Measurements from ENCODE around the gene AKT1.
"Not testable (repeated sequence)": the region's sequence is repeated elsewhere in the genome, so short reads cannot be mapped to it uniquely, and the experiment has no call there.

Gene AKT1

DNA sequence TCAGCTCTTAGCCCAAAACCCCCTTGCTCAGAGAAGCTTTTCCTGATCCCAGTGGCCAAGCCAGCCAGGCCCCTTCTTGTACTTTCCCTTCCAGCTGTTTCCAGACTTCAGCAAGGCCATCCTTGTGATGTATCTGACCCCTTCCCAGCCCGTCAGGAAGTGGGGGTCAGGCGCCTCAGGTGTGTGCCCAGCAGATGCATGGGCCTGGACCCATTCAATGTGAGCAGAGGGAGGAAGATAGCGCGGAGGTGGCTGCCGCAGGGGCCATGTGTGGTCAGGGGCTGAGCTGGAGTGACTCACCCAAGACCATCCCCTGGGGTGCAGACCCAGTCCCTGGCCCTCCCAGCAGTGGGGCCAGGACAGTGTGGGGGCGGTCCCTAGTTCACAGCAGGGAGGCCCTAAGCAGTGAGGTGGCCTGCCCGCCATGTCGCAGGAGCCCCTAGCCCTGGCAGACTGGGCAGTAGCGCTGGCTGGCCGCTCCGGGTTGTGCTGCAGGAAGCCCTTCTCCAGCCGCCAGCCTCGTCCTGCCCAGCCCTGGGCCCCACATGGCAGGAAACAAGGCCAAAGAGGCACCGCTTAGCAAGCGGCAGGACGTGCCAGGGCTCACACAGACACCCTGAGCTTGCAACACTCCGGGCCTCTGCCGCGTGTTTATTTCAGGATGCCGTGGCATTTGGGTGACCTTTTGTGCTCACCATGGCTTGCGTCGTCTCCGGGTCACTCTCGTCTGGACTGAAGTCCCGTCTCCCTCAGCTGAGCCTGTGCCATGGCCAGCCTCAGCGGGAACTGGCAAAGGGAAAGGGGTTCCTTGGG, 59.5 kb downstream of the AKT1 start:
- no peak for DNase-seq

DNA sequence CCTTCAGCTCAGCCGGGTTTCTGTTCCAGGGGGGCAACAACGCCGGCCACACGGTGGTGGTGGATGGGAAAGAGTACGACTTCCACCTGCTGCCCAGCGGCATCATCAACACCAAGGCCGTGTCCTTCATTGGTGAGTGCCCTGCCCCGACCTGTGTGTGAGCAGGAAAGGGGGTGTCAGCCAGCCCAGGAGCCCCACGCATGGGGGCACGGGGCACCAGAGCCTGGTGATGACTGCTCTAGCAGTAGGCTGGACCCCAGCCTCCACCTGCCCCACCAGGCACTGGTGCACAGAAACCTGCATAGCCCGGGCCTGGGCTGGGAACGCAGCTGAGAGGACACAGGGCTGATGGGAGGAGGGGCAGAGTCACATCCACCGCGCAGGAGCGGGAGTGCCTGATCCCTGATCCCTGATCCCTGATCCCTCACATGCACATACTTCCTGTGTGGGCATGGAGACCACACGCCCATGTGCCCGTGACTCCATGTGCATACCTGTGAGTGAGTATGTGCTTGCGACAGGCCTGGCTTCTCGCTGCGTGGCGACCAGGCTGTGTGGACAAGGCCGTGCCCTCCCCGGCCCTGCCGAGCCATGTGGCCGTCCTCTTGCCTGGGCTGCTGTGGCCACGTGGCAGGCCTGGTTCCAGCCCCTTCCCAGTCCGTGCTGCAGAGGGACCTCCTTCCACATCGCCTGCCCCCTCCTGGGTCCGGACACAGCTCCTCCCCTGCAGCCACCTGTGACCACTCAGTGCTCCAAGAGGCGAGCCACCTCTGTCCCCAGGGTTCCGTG, 60.4 kb downstream of the AKT1 start:
- no peak for DNase-seq

- DNase-seq, result no peak
Observed at GRCh38 chr14:104734601-104734990, 61.0 kb downstream of the AKT1 start.

- no peak for DNase-seq
Observed at GRCh38 chr14:104734051-104734587, 61.4 kb downstream of the AKT1 start.

DNA sequence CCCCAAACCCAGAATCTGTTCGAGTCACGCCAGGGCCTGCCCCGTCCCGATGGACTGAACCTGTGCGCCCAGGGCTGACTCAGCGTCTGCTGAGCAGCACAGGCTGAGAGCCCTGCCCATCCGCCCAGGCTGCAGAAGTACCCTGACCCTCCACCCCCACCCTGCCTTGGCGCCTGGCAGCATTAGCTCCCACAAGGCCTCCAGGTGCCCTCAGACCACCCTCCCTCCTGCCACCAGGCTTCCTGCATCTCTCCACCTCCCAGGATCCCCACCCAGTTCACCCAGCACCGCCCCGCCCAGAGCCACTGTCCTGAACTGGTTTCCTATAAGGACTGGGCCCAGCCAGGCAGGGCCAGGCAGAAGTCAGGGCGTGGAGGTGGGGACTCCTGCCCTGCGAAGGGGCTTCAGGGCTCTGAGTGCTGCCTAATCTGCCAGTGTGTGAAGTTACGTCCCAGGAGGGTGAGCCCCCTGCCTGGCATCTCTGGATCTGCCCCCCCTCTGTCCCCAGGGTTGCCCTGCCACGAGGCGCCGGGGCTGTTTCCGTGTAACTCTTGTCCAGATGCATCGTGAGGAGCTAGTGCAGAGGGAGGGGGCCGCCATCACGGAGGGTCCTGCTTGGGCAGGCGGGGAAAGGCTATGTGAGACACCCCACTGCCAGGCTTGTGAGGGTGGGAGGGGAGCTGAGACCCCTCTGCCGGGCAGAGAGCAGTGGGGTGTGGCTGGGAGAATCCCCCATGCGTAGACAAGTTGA, 62.4 kb downstream of the AKT1 start:
- no peak for DNase-seq

GRCh38 chr14:104732355-104732804, 63.2 kb downstream of the AKT1 start:
- DNase-seq, result no peak

GRCh38 chr14:104731320-104732294, 63.9 kb downstream of the AKT1 start:
- no peak for DNase-seq

GRCh38 chr14:104730487-104730886, 65.1 kb downstream of the AKT1 start:
- DNase-seq, result no peak

GRCh38 chr14:104729835-104730181, 65.7 kb downstream of the AKT1 start:
- DNase-seq, result no peak

GRCh38 chr14:104729176-104729834, 66.2 kb downstream of the AKT1 start:
- not testable (repeated sequence) for DNase-seq

DNA sequence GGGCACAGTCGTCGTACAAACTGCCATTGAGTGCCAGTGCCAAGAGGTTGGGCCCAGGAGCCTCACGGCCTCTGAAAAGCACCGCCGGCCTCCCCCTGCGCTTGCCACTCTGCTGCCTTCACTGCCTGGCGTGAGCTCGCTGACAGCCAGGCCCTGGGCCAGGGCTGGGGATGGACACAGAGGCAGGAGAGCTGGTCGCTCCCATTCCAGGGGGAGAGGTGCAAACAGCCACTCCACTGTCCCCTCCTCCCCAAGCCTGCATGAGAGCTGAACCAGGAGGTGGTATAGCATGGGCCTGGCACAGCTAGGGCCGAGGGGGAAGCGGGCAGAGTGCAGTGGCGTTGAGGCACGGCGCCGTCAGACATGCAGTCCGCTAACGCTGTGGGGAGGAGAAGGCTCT, 66.9 kb downstream of the AKT1 start:
- no peak for DNase-seq

DNA sequence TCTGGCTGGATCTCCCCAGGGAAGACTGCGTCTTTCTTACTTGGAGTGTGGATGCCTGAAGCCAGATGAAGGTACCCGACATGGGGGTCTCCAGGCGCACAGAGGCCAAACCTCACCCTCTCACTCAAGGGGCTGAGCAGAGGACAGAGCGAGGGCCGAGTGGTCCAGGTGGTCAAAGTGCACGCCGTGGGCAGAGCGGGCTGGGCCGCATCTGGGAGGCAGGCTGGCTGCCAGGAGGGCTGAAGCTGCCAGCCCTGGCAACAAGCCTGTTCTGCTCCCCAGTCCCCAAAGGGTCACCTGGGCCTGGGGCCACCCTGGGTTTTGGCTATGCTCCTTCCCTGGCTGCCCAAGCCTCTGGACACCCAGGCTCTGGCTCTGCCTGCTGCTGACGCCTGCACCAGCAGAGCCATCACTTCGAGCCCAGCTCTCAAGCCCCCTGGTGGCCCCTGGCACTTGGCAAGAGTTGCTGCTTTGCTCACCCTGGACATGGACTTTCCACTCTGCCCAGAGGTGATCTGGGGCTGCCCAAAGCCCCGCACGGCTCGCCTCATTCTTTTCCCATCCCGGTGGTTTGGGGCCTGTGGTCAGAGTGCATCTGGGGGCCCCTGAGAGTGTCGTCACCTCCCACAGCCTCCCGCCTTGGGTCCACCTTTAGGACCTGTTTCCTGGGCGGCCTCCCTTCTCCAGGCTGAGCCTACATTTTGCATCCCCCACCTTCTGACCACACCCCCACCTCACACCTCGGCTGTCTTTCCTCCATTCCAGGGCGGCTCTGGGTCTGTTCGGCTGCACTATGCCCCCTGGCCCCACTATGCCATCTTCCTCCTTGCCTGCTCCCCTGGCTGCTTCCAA, 68.7 kb downstream of the AKT1 start:
- no peak for DNase-seq

DNA sequence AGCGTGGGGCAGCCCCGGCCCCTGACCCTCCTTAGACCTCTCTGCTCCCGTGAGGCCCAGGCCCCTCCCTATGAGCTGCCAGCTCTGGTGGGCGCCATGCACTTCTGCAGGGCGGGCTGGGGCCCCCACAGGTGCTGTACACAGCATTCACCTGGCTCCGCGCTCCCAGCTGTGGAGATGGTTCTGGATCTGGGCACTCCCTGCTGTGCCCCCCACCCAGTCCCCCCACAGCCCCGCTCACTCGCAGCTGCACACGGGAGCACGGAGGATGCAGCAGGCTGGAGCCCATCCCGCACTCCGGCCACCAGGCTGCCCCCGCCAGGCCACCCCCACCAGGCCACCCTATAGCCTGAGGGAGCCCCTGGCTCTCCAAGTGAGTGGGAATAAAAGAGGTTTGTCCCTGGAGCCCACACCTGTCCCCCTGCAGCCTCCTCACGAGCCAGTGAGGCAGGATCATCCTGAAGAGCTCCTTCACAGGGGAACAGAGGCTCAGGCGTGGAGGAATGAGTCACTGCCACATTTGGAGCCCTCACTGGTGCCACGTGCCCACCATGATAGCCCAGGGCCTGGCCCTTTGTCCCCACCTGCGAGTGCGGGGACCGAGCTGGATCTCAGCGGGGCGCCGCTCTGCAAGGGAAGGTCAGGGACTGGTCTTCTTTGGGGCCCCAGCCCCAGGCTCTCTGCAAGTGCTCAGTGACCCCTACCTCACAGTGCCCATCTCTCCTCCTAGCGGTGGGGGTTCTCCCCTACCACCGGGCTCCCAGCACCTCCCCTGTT, 69.6 kb downstream of the AKT1 start:
- DNase-seq, result no peak

GRCh38 chr14:104724981-104725771, 70.4 kb downstream of the AKT1 start:
- no peak for DNase-seq

GRCh38 chr14:104724407-104724980, 71.1 kb downstream of the AKT1 start:
- no peak for DNase-seq

DNA sequence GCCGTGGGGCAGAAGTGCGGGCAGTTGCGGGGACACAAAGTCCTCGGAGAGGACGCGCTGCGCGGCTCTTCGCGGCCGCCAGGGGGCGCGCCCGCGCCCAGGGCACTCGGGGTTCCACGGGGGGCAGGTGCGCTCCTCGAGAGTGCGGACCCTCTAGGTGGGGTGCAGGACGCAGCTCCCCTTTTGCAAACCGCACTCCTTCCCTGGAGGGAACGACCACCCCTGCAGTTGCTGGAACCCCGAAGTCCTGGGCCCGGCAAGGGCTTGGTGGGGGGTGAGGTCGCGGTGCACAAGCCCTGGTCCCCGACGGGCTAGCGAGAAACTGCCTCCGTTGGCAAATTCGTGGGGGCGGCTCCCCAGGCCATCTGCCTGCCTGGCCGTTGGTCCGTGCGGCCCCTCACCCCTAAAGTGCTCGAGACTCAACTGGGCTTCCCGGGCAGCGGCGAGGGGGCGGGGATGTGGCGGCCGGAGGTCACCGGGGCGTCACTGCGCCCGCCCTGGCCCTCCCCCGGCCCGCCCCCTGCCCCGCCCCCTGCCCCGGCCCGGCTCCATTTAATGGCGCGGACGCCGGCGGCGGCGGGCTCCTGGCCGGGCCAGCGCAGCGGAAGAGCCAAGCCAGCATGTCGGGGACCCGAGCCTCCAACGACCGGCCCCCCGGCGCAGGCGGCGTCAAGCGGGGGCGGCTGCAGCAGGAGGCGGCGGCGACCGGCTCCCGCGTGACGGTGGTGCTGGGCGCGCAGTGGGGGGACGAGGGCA, 71.7 kb downstream of the AKT1 start, which contains the start of gene ADSS1:
TSS of gene ADSS1 (plus strand) at position 579 of the 756 bp plus-strand sequence. CDS start at position 621, 42 bp downstream.
- peak; percentile 35 to 56 (median 47) for DNase-seq

Data from T-helper 2 cell (primary cell).